ENCODE results near the gene RPRD1B.

- TF ChIP-seq TCF12 (IDR thresholded peaks at IDR 0.05; ENCODE audit: low read depth, low read length) (no peak), CTCF (IDR thresholded peaks at IDR 0.05; ENCODE audit: control extremely low read depth in 1 of 3, insufficient read depth in 1 of 3, low read depth in 1 of 3, low read length in 3 of 3) (peak in 1 of 3 experiments; percentile 21; a peak in 1 of 4 replicates), PHF8 (conservative IDR thresholded peaks at IDR 0.05; ENCODE audit: low read depth, low read length) (no peak), POLR2AphosphoS5 (IDR thresholded peaks at IDR 0.05; ENCODE audit: low read depth, low read length) (no peak), SAP30 (IDR thresholded peaks at IDR 0.05; ENCODE audit: insufficient read depth, insufficient replicate concordance, low read length) (no peak), EP300 (IDR thresholded peaks at IDR 0.05; ENCODE audit: borderline replicate concordance in 1 of 2, low read depth in 2 of 2, low read length in 2 of 2) (no peak), HDAC6 (IDR thresholded peaks at IDR 0.05; ENCODE audit: low read depth, low read length) (no peak), SUZ12 (IDR thresholded peaks at IDR 0.05; ENCODE audit: low read length) (no peak), BACH1 (IDR thresholded peaks at IDR 0.05; ENCODE audit: low read length) (no peak), CEBPB (IDR thresholded peaks at IDR 0.05; ENCODE audit: low read depth, low read length) (no peak)
Measured at GRCh38 chr20:38115205-38115604, 81.7 kb downstream of the RPRD1B start.
